GM18519 (cell line): ENCODE measurements around the gene MAD1L1.
"Not testable (repeated sequence)": the region's sequence is repeated elsewhere in the genome, so short reads cannot be mapped to it uniquely, and the experiment has no call there.

Experiments
- ATAC-seq: cut with Tn5 transposase; IDR thresholded peaks from one replicate; pipeline ENCODE4 v1.9.1; 2021; ENCODE audit warnings: mild to moderate bottlenecking, moderate library complexity; ENCODE audit not compliant: unreplicated experiment, low FRiP score

Gene MAD1L1

GRCh38 chr7:1941464-1942242 is 291.1 kb downstream of the MAD1L1 start:
- no peak for ATAC-seq

DNA sequence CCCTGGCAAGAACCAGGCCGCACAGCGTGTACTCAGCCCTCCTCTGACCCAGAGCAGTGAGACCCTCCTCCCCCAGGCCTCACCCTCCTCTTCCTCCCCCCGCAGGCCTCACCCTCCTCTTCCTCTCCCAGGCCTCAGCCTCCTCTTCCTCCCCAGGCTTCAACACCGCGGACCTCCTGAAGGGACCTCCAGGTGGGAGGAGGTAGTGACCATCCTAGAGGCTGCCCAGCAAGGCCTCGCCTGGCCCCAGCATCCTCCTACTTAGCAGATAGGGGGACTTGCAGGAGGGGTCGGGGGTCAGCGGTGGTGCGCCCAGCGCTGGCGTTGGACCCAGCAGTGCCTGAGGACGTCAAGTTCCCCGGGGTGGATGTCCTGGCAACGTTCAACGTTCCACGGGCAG is 291.9 kb downstream of the MAD1L1 start:
- ATAC-seq = no peak

GRCh38 chr7:1940402-1940786 is 292.4 kb downstream of the MAD1L1 start:
- peak; percentile 80 for ATAC-seq

GRCh38 chr7:1939434-1940401 is 293.0 kb downstream of the MAD1L1 start:
- ATAC-seq = peak; percentile 9

GRCh38 chr7:1938788-1939433 is 293.8 kb downstream of the MAD1L1 start:
- no peak for ATAC-seq

- ATAC-seq = no peak
Observed at GRCh38 chr7:1937252-1937605, 295.5 kb downstream of the MAD1L1 start.

DNA sequence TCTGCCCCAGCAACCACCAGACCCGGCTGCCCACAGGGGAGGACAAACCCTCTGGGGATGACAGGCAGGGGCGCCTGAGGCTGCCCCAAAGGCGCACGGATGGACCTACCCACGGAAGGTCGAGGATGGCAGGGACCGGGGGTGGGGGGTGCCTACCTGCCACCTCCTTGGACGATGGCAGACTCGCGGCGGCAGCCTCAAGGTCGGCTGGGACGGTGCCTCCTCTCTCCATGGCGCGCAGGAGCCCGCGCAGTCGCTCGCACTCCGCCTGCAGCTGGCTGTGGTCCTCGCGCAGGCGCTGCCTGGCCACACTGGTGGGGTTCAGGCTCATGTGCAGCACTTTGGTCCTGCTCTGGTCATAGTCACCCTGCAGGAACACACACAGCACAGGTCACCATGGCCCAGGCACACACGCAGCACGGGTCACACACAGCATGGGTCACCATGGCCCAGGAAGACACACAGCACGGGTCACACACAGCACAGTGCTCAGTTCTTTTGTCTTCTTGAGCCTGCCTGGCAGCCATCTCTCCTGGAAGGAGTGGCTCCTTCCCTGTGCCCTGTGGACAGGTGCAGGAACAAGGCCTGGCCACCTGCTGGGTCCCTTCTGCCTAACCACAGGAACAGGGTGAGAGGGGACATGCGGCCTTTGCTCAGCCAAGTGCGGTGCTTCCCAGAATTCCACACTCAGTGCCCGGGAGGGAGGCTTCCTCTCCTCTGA is 296.1 kb downstream of the MAD1L1 start:
- no peak for ATAC-seq

DNA sequence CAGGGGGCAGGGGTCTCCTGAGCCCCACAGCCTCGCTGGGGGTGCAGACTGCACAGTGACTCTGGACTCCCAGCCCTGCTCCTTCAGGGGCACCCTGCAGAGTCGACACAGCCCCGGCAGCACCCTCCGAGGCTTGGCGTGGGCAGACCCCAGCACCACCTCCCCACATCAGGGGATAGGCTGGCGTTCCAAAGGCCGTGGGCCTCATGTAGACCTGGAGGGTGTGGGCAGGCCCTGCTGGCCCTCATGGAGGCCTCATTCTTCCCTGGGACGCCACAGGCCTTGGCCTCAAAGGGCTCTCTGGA is 296.8 kb downstream of the MAD1L1 start:
- ATAC-seq = no peak

- ATAC-seq = no peak
Observed at GRCh38 chr7:1935176-1936005, 297.4 kb downstream of the MAD1L1 start.

GRCh38 chr7:1934756-1935155 is 298.0 kb downstream of the MAD1L1 start:
- no peak for ATAC-seq

GRCh38 chr7:1934017-1934416 is 298.7 kb downstream of the MAD1L1 start:
- ATAC-seq = no peak

GRCh38 chr7:1933066-1933750 is 299.5 kb downstream of the MAD1L1 start:
- ATAC-seq = no peak

DNA sequence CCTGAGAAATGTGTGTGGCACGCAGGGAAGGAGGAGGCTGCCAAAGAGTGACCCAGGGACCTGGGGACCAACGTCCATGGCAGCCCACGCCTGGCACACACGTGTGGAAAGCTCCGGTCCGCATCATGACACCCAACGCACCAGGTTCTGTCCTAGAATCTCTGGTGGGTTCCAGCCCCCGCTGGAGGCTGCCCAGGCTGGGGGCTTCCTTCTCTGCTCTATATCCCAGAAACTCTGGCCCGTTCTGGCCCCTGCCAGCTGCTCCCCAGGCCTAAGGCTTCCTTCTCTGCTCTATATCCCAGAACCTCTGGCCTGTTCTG is 300.8 kb downstream of the MAD1L1 start:
- no peak for ATAC-seq

- ATAC-seq = no peak
Observed at GRCh38 chr7:1931256-1931950, 301.3 kb downstream of the MAD1L1 start.

DNA sequence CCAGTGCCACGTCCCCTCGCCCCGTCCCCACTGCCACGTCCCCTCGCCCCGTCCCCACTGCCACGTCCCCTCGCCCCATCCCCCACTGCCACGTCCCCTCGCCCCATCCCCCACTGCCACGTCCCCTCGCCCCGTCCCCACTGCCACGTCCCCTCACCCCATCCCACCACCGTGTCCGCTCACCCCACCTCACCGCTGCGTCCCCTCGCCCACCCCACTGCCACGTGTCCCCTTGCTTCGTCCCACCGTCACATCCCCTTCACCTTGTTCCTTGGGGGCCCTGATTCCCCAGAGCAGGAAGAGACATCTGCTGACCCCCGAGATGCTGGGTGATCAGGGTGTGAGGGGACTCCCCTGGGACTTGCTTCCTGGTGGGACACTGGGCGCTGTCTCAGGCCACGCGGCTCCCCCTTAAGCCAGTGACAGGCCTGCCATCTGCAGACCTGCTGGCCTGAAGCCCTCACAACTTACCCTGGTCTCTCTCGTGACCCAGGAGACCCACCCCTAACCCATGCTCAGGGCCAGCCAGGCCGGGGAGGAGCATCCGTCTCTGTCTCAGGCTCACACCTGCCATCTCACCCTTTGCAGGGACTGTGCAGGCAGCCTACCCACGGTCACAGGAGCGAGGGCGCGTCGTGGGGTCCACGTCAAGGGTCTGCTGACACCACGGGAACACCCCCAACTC is 302.2 kb downstream of the MAD1L1 start:
- no peak for ATAC-seq

- not testable (repeated sequence) for ATAC-seq
Observed at GRCh38 chr7:1929349-1929925, 303.3 kb downstream of the MAD1L1 start.

GRCh38 chr7:1928645-1929348 is 303.9 kb downstream of the MAD1L1 start:
- no peak for ATAC-seq
